Tibial nerve (tissue), 4 donors: ENCODE data around the gene TPPP2.
A peak's percentile ranks its signal among the peaks of the same experiment; 100 is the strongest.

Experiments
- EP300 ChIP-seq, 2 donors: sonication (generic); formaldehyde crosslinking; IDR thresholded peaks; one replicate each; pipeline ENCODE4 v1.6.1; 2017; ENCODE audit warnings: antibody characterized with exemption in 2 of 2, mild to moderate bottlenecking in 1 of 2
- POLR2A ChIP-seq, 2 donors: fragments of 450-650 bp; IDR thresholded peaks; one replicate each; pipeline ENCODE4 v1.6.1; 2017; ENCODE audit warnings: antibody characterized with exemption in 2 of 2, mild to moderate bottlenecking in 2 of 2, moderate library complexity in 2 of 2
- TF ChIP-seq, protein P1 (sequence below), 5 experiments: fragments of 200-600 bp in 3 of 5; fragments of 450-650 bp in 2 of 5; sonication (generic) in 3 of 5; IDR thresholded peaks; one replicate each; pipeline ENCODE4 v1.5.1; 2016 to 2019; ENCODE audit warnings: antibody characterized with exemption in 5 of 5, mild to moderate bottlenecking in 3 of 5, moderate library complexity in 2 of 5

GRCh38 chr14:21072031-21072473, 42.0 kb downstream of the TPPP2 start:
- TF ChIP-seq, protein P1, sequence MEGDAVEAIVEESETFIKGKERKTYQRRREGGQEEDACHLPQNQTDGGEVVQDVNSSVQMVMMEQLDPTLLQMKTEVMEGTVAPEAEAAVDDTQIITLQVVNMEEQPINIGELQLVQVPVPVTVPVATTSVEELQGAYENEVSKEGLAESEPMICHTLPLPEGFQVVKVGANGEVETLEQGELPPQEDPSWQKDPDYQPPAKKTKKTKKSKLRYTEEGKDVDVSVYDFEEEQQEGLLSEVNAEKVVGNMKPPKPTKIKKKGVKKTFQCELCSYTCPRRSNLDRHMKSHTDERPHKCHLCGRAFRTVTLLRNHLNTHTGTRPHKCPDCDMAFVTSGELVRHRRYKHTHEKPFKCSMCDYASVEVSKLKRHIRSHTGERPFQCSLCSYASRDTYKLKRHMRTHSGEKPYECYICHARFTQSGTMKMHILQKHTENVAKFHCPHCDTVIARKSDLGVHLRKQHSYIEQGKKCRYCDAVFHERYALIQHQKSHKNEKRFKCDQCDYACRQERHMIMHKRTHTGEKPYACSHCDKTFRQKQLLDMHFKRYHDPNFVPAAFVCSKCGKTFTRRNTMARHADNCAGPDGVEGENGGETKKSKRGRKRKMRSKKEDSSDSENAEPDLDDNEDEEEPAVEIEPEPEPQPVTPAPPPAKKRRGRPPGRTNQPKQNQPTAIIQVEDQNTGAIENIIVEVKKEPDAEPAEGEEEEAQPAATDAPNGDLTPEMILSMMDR (IDR thresholded peaks at IDR 0.05): no peak
- TF ChIP-seq POLR2A (IDR thresholded peaks at IDR 0.05): peak in 1 of 2 donors; percentile 24
- TF ChIP-seq EP300 (IDR thresholded peaks at IDR 0.05): peak in 1 of 2 donors; percentile 40
